Endothelial cell of umbilical vein (primary cell): ENCODE results near the gene MKLN1. TPM values are rescaled to one million over a fixed set of nuclear protein-coding genes. Genes with fewer than 3 reads are reported as not detected.
"Not testable (repeated sequence)": the region's sequence is repeated elsewhere in the genome, so short reads cannot be mapped to it uniquely, and the experiment has no call there.

ENCODE experiments used
- BruUV-seq: library from RNA; stranded (reverse); fragments of 400-500 nt; replicated peaks from 2 replicates; lab custom pipeline; 2021; lab: Mats Ljungman, UMichigan
- CTCF ChIA-PET: fragments of 300-600, 350-600 bp; sonication (Branson Sonifier 250); formaldehyde crosslinking; loops from one replicate; lab custom pipeline; 2021; ENCODE audit warnings: antibody characterized with exemption, inconsistent platforms; lab: Charles Lee
- POLR2A ChIA-PET: fragments of 300-600, 350-600 bp; sonication (Branson Sonifier 250); formaldehyde crosslinking; loops from one replicate; lab custom pipeline; 2021; ENCODE audit warnings: antibody characterized with exemption, inconsistent platforms; lab: Charles Lee
- DNase-seq: peaks from one replicate; pipeline ENCODE4 v3.0.0-alpha.2; 2011; ENCODE audit warnings: low read depth, low spot score
- FAIRE-seq: peaks from 2 replicates; lab custom pipeline; 2011; peaks lifted over from hg19 to GRCh38; lab: Jason Lieb, UNC
- H2AFZ ChIP-seq: 2 replicates; pipeline ENCODE4 v1.6.0; 2012; ENCODE audit warnings: low read depth, low read length, control low read depth, inconsistent platforms
- H3K27ac ChIP-seq: 2 replicates; pipeline ENCODE4 v1.5.1; 2011; ENCODE audit warnings: low read depth, mild to moderate bottlenecking, control low read depth, low read length, moderate library complexity; ENCODE audit not compliant: insufficient read depth
- H3K27me3 ChIP-seq, 2 experiments: 2 replicates each; pipeline versions ENCODE4 v1.6.0 to v1.6.1; 2011; ENCODE audit warnings: low read length in 2 of 2, mixed read lengths in 1 of 2; ENCODE audit not compliant: control insufficient read depth in 2 of 2, insufficient read depth in 2 of 2
- H3K36me3 ChIP-seq, 2 experiments: 2 replicates in 1 of 2; 3 replicates in 1 of 2; pipeline ENCODE4 v1.5.1; 2011; ENCODE audit warnings: low read length in 2 of 2, mild to moderate bottlenecking in 1 of 2, moderate library complexity in 1 of 2; ENCODE audit not compliant: control insufficient read depth in 2 of 2, insufficient read depth in 2 of 2; ENCODE audit errors: extremely low read depth in 1 of 2
- H3K4me1 ChIP-seq: 3 replicates; pipeline ENCODE4 v1.5.1; 2011; ENCODE audit warnings: mild to moderate bottlenecking, low read length; ENCODE audit not compliant: control insufficient read depth, insufficient read depth; ENCODE audit errors: extremely low read depth
- H3K4me2 ChIP-seq: 2 replicates; pipeline ENCODE4 v1.6.1; 2011; ENCODE audit warnings: low read length, control low read depth, mixed read lengths; ENCODE audit not compliant: insufficient read depth
- H3K4me3 ChIP-seq, 3 experiments: fragments of 200-600 bp in 1 of 3; sonication (generic), shearing (Covaris generic) in 1 of 3; replicated peaks in 1 of 3; 2 replicates each; pipeline ENCODE4 v1.5.1; 2011 to 2016; ENCODE audit warnings: control low read depth in 3 of 3, low read length in 3 of 3, mild to moderate bottlenecking in 2 of 3, inconsistent platforms in 1 of 3, low read depth in 1 of 3, moderate library complexity in 1 of 3; ENCODE audit not compliant: insufficient read depth in 1 of 3
- H3K79me2 ChIP-seq: 2 replicates; pipeline ENCODE4 v1.6.0; 2012; ENCODE audit warnings: low read length, inconsistent platforms; ENCODE audit not compliant: control insufficient read depth, insufficient read depth
- H3K9ac ChIP-seq: replicated peaks from 2 replicates; pipeline ENCODE3; 2011; ENCODE audit warnings: low read length, control low read depth; ENCODE audit not compliant: insufficient read depth; ENCODE audit errors: extremely low read depth
- H3K9me1 ChIP-seq: replicated peaks from 3 replicates; pipeline ENCODE4 v1.6.0; 2011; ENCODE audit warnings: mild to moderate bottlenecking, low read length; ENCODE audit not compliant: control insufficient read depth, insufficient read depth; ENCODE audit errors: extremely low read depth
- H3K9me3 ChIP-seq: replicated peaks from 2 replicates; pipeline ENCODE4 v1.5.1; 2012; ENCODE audit warnings: low read length, inconsistent platforms; ENCODE audit not compliant: control insufficient read depth, insufficient read depth
- H4K20me1 ChIP-seq: replicated peaks from 2 replicates; pipeline ENCODE3; 2011; ENCODE audit warnings: mild to moderate bottlenecking, low read length; ENCODE audit not compliant: control insufficient read depth, insufficient read depth; ENCODE audit errors: extremely low read depth
- CTCF ChIP-seq, 2 donors: IDR thresholded peaks; 1 replicate in 1 of 2; 2 replicates in 1 of 2; pipeline ENCODE4 v1.5.1; 2011; ENCODE audit warnings: low read length in 2 of 2, mild to moderate bottlenecking in 2 of 2, moderate library complexity in 2 of 2, control low read depth in 1 of 2, inconsistent platforms in 1 of 2, low read depth in 1 of 2; ENCODE audit not compliant: insufficient read depth in 1 of 2; ENCODE audit errors: extremely low read depth in 1 of 2
- EZH2 ChIP-seq: IDR thresholded peaks from 2 replicates; pipeline ENCODE4 v1.6.1; 2012; ENCODE audit warnings: borderline replicate concordance, low read depth, mild to moderate bottlenecking, moderate library complexity, low read length, inconsistent platforms; ENCODE audit not compliant: severe bottlenecking
- FOS ChIP-seq: IDR thresholded peaks from 2 replicates; pipeline ENCODE4 v1.6.1; 2011; ENCODE audit warnings: mild to moderate bottlenecking, low read length, moderate library complexity, borderline replicate concordance; ENCODE audit not compliant: insufficient read depth
- GATA2 ChIP-seq: IDR thresholded peaks from 2 replicates; pipeline ENCODE4 v1.7.0; 2011; ENCODE audit warnings: low read depth, mild to moderate bottlenecking, moderate library complexity, mixed read lengths, low read length; ENCODE audit not compliant: insufficient read length, insufficient read depth
- JUN ChIP-seq: IDR thresholded peaks from 2 replicates; pipeline ENCODE4 v1.6.1; 2011; ENCODE audit warnings: borderline replicate concordance, low read depth; ENCODE audit not compliant: insufficient read length, insufficient read depth
- MAX ChIP-seq: IDR thresholded peaks from 2 replicates; pipeline ENCODE4 v1.6.1; 2011; ENCODE audit not compliant: insufficient read depth, insufficient read length
- MYC ChIP-seq: IDR thresholded peaks from one replicate; pipeline ENCODE4 v1.6.1; 2011; ENCODE audit warnings: mild to moderate bottlenecking, low read depth, low read length
- POLR2A ChIP-seq: IDR thresholded peaks from 2 replicates; pipeline ENCODE4 v1.6.1; 2012; ENCODE audit warnings: low read depth, mild to moderate bottlenecking, control low read depth, low read length
- POLR2AphosphoS5 ChIP-seq: IDR thresholded peaks from 2 replicates; pipeline ENCODE4 v1.6.1; 2012; ENCODE audit warnings: low read depth, mild to moderate bottlenecking, control low read depth, low read length, moderate library complexity; ENCODE audit not compliant: insufficient read depth
- dilution Hi-C: fragments of 300-500 bp; cut with MboI; formaldehyde crosslinking; loops from one replicate; pipeline ENCODE4 v1.15.0; 2019; ENCODE audit warnings: low sequenced_read_pairs; ENCODE audit not compliant: extremely low pct_ligation_motif_present
- intact Hi-C: fragments of 100-400 bp; cut with micrococcal nuclease; formaldehyde crosslinking; loops from one replicate; pipeline ENCODE4 v1.10.0; 2022
- polyA plus RNA-seq, 4 experiments: library from polyadenylated mRNA; depleted of rRNA in 3 of 4; stranded (reverse) in 3 of 4; unstranded in 1 of 4; fragments of >200 nt; gene quantifications; 2 replicates each; pipeline versions ENCODE4 v1.2.1 to v1.2.3, GENCODE V29; 2011 to 2012; ENCODE audit warnings: missing spikeins in 1 of 4
- total RNA-seq: library from RNA; stranded (reverse); gene quantifications from 2 replicates; pipeline ENCODE4 v1.2.3, GENCODE V29; 2021

MKLN1 gene
- total and polyA plus RNA-seq, 2 donors (not counting 3 experiments of a cell fraction or from before 2014, with no cell fraction given), result 12.2 to 32.1 TPM

GRCh38 chr7:131306041-131306440 lies 21.6 kb upstream of the MKLN1 start:
- H3K9ac ChIP-seq, intact Hi-C loops, H3K4me1 ChIP-seq, H3K27me3 ChIP-seq, POLR2A ChIA-PET, dilution Hi-C loops, BruUV-seq, FAIRE-seq, H3K4me2 ChIP-seq, H2AFZ ChIP-seq, H3K9me1 ChIP-seq, CTCF ChIA-PET, H4K20me1 ChIP-seq, H3K36me3 ChIP-seq, H3K79me2 ChIP-seq, DNase-seq, H3K27ac ChIP-seq, H3K9me3 ChIP-seq, H3K4me3 ChIP-seq: not testable (repeated sequence)

GRCh38 chr7:131306777-131307176 lies 20.9 kb upstream of the MKLN1 start:
- BruUV-seq, result no TSS peak
- no peaks in the 10 kb centered on the region for H3K9me3 ChIP-seq
- H3K36me3 ChIP-seq, result no peaks in the 10 kb centered on the region
- CTCF ChIA-PET, result no interaction called here
- no peaks in the 10 kb centered on the region for H4K20me1 ChIP-seq
- FAIRE-seq (no peak), DNase-seq (no peak)
- intact Hi-C loops, result no loop called here
- dilution Hi-C loops, result no loop called here
- H3K27me3 ChIP-seq, result no peaks in the 10 kb centered on the region
- H3K9me1 ChIP-seq, result no peaks in the 10 kb centered on the region
- no peak overlapping the region for H3K4me3 ChIP-seq
- no peak overlapping the region for H3K4me2 ChIP-seq
- H2AFZ ChIP-seq, result no peak overlapping the region
- H3K4me1 ChIP-seq, result no peaks in the 10 kb centered on the region
- no peaks in the 10 kb centered on the region for H3K79me2 ChIP-seq
- TF ChIP-seq FOS (no peak), MYC (no peak), POLR2AphosphoS5 (no peak), CTCF (IDR thresholded peaks at IDR 0.05; ENCODE audit: extremely low read depth in 1 of 2, insufficient read depth in 1 of 2, low read depth in 1 of 2, low read length in 2 of 2) (no peak), EZH2 (no peak), POLR2A (no peak), GATA2 (no peak), MAX (no peak), JUN (no peak)
- no peak overlapping the region for H3K27ac ChIP-seq
- H3K9ac ChIP-seq, result no peak overlapping the region
- POLR2A ChIA-PET, result no interaction called here
